ENCODE measurements around the gene YPEL1.

- TF ChIP-seq, protein P1, sequence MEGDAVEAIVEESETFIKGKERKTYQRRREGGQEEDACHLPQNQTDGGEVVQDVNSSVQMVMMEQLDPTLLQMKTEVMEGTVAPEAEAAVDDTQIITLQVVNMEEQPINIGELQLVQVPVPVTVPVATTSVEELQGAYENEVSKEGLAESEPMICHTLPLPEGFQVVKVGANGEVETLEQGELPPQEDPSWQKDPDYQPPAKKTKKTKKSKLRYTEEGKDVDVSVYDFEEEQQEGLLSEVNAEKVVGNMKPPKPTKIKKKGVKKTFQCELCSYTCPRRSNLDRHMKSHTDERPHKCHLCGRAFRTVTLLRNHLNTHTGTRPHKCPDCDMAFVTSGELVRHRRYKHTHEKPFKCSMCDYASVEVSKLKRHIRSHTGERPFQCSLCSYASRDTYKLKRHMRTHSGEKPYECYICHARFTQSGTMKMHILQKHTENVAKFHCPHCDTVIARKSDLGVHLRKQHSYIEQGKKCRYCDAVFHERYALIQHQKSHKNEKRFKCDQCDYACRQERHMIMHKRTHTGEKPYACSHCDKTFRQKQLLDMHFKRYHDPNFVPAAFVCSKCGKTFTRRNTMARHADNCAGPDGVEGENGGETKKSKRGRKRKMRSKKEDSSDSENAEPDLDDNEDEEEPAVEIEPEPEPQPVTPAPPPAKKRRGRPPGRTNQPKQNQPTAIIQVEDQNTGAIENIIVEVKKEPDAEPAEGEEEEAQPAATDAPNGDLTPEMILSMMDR (IDR thresholded peaks at IDR 0.05): no peak
- no peak for TF ChIP-seq POLR2A (IDR thresholded peaks at IDR 0.05)
Observed at GRCh38 chr22:21661991-21662390, 73.6 kb downstream of the YPEL1 start.
